Activated T-cell treated with anti-CD3 and anti-CD28 coated beads, Interleukin-2, amount 50 U/mL, for 72 hours (primary cell): Measurements from ENCODE around the gene PSME4. TPM values are rescaled to one million over a fixed set of nuclear protein-coding genes. Genes with fewer than 3 reads are reported as not detected.
"Not testable (repeated sequence)": the region's sequence is repeated elsewhere in the genome, so short reads cannot be mapped to it uniquely, and the experiment has no call there.

Experiments
- ATAC-seq, 2 donors: fragments of 150-1000 bp; cut with Tn5 transposase; replicated peaks in 1 of 2; 2 replicates each; pipeline ENCODE4 v1.10.0; 2021; ENCODE audit warnings: moderate library complexity in 2 of 2, mild to moderate bottlenecking in 1 of 2
- DNase-seq, 2 donors: peaks; one replicate each; pipeline ENCODE4 v3.0.0; 2021 to 2022; ENCODE audit warnings: mixed read lengths in 1 of 2
- H3K27ac Mint-ChIP-seq: one replicate; pipeline ENCODE4 v1.8.0; 2022; ENCODE audit warnings: mild to moderate bottlenecking, moderate library complexity, mixed read lengths
- H3K27me3 Mint-ChIP-seq: one replicate; pipeline ENCODE4 v1.8.0; 2022; ENCODE audit warnings: low read depth, mixed read lengths
- H3K36me3 Mint-ChIP-seq, 2 donors: one replicate each; pipeline ENCODE4 v1.8.0; 2022; ENCODE audit warnings: mixed read lengths in 2 of 2, mild to moderate bottlenecking in 1 of 2; ENCODE audit not compliant: insufficient read depth in 2 of 2
- H3K4me1 Mint-ChIP-seq: one replicate; pipeline ENCODE4 v1.8.0; 2022; ENCODE audit warnings: low read depth, mixed read lengths
- H3K4me3 Mint-ChIP-seq, 2 donors: one replicate each; pipeline ENCODE4 v1.8.0; 2022; ENCODE audit warnings: mild to moderate bottlenecking in 2 of 2, mixed read lengths in 2 of 2, moderate library complexity in 2 of 2
- H3K9me3 Mint-ChIP-seq, 2 donors: one replicate each; pipeline ENCODE4 v1.8.0; 2022; ENCODE audit warnings: mixed read lengths in 2 of 2
- total RNA-seq, 2 donors: library from RNA; stranded (reverse); gene quantifications; one replicate each; pipeline ENCODE4 v1.2.3, GENCODE V29; 2022

The PSME4 gene
- total RNA-seq, 2 donors from 2014 or later, result 36.9 to 39.5 TPM

DNA sequence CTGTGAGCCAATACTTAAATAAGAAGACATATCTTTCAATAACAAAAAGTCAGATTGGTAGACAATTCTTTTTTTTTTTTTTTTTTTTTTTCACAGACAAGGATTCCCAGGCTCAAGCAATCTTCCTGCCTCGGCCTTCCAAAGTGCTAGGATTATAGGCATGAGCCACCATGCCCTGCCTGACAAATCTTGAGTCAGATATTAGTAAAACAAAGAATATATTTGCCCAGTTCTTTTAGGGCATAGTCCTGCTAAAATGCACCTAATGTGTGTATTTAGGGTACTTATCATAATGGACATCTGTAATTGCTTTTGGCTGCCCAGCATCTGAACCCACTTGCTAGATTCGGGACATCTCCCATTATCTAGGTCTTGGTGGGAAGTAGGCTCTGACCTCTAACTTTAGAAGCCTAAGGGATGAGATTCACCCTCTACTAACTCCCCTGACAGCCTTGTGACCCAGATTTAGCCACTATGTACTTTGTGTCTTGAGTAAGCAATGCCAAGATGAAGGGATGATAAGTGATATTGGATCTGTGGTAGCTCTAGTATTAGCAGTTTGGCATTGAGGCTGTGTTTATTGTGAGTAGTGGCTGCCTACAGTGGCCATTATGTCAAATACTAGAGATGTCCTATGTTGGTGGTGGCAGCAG is 18.5 kb upstream of the PSME4 start:
- peaks cover 30% of the 10 kb centered on the region for H3K4me1 Mint-ChIP-seq
- H3K4me3 Mint-ChIP-seq, result no peak overlapping the region
- H3K9me3 Mint-ChIP-seq, result no peaks in the 10 kb centered on the region
- ATAC-seq, result no peak
- H3K27ac Mint-ChIP-seq, result no peak overlapping the region
- no peaks in the 10 kb centered on the region for H3K27me3 Mint-ChIP-seq
- H3K36me3 Mint-ChIP-seq, result peaks cover 2 to 4% of the 10 kb centered on the region in 2 donors
- no peak for DNase-seq

DNA sequence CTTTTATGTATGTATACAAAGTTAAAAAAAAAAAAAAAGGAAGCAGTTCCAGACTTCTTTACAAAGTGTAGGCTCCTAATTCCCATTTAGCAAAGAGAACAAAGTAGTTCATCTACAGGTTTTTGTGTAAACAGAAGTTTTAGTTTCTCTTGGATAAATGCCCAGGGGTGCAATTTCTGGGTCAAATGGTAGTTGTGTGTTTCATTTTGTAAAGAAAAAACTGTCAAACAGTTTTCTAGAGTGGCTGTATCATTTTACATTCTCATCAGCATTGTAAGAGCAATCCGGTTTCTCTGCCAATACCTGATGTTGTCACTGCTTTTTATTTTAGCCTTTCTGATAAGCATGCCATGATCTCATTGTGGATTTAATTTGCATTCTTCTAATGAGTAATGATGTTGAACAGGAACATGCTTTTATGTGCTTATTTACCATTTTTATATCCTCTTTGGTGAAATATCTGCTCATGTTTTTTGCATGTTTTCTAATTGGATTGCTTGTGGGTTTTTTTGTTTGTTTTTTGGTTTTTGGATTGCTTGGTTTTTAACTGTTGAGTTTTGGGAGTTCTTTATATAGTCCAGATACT is 16.6 kb upstream of the PSME4 start:
- no peaks in the 10 kb centered on the region for H3K27me3 Mint-ChIP-seq
- H3K4me3 Mint-ChIP-seq, result no peak overlapping the region
- peak overlapping the region; percentile 9 for H3K27ac Mint-ChIP-seq
- no peak for DNase-seq
- ATAC-seq, result peak in 1 of 2 donors; percentile 48
- H3K4me1 Mint-ChIP-seq, result peaks cover 13% of the 10 kb centered on the region
- H3K36me3 Mint-ChIP-seq, result peaks cover 2% of the 10 kb centered on the region in 2 donors
- no peaks in the 10 kb centered on the region for H3K9me3 Mint-ChIP-seq

- ATAC-seq (no peak), DNase-seq (no peak)
- peaks cover 14% of the 10 kb centered on the region for H3K4me1 Mint-ChIP-seq
- peaks cover 0 to 2% of the 10 kb centered on the region in 2 donors for H3K36me3 Mint-ChIP-seq
- no peaks in the 10 kb centered on the region for H3K9me3 Mint-ChIP-seq
- no peaks in the 10 kb centered on the region for H3K27me3 Mint-ChIP-seq
- peak overlapping the region; percentile 19 for H3K27ac Mint-ChIP-seq
- no peak overlapping the region for H3K4me3 Mint-ChIP-seq
Observed at GRCh38 chr2:53985646-53986045, 14.9 kb upstream of the PSME4 start.

DNA sequence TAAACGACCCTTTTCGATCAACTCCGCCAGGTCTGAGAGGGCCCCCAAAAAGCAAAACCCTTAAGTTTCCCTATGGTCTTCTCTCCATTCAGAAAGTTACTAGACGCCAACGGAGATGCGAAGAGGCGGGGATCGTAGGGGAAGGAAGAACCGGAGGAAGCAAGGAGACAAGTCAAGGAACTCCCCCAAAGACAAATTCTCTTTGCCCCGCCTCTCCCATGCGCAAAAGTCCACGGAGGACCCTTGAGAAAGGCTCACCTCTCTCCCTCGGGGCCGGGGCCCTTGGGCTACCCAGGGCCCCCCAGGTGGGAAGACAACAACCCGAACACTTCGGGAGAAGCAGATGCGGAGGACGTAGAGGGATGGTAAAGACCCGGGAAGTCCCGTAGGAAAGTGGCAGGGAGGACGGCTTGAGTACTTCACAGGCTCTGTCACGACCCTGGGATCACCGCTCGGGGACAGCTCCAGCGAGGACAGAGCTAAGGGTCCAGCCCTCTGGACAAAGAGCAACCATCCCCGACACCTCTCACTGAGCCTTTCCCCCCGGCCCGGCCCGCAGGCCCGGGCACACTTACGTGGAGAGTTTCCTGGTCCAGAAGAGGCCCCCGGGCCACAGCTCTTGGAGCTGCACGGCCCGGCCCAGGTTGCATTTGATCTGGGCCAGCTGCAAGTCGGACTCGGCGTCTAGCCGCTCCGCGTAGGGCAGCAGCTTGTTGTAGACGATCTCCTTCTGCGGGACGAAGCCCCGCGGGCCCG is 647 bp downstream of the PSME4 start:
- Mint-ChIP-seq H3K27ac (peak overlapping the region; percentile 87), H3K27me3 (no peaks in the 10 kb centered on the region), H3K4me3 (peak overlapping the region; percentile 94 to 96), H3K36me3 (peaks cover 4 to 15% of the 10 kb centered on the region in 2 donors), H3K9me3 (no peaks in the 10 kb centered on the region), H3K4me1 (peaks cover 56% of the 10 kb centered on the region)
- ATAC-seq (peak; percentile 33 to 42), DNase-seq (peak; percentile 29 to 40)

GRCh38 chr2:53969285-53969967 is 1.4 kb downstream of the PSME4 start:
- H3K4me3 Mint-ChIP-seq, result peak overlapping the region; percentile 94 to 96
- peak overlapping the region; percentile 87 for H3K27ac Mint-ChIP-seq
- peaks cover 63% of the 10 kb centered on the region for H3K4me1 Mint-ChIP-seq
- DNase-seq (peak; percentile 20 to 28), ATAC-seq (peak; percentile 47)
- H3K36me3 Mint-ChIP-seq, result peaks cover 2 to 12% of the 10 kb centered on the region in 2 donors
- H3K27me3 Mint-ChIP-seq, result no peaks in the 10 kb centered on the region
- H3K9me3 Mint-ChIP-seq, result no peaks in the 10 kb centered on the region

GRCh38 chr2:53964987-53965687 is 5.7 kb downstream of the PSME4 start:
- Mint-ChIP-seq H3K36me3 (peaks cover 0 to 8% of the 10 kb centered on the region in 2 donors), H3K27ac (no peak overlapping the region), H3K27me3 (no peaks in the 10 kb centered on the region), H3K4me1 (peaks cover 85% of the 10 kb centered on the region), H3K9me3 (peaks cover 0 to 2% of the 10 kb centered on the region in 2 donors), H3K4me3 (peak overlapping the region in 1 of 2 donors; percentile 18)
- DNase-seq, result no peak
- no peak for ATAC-seq

DNA sequence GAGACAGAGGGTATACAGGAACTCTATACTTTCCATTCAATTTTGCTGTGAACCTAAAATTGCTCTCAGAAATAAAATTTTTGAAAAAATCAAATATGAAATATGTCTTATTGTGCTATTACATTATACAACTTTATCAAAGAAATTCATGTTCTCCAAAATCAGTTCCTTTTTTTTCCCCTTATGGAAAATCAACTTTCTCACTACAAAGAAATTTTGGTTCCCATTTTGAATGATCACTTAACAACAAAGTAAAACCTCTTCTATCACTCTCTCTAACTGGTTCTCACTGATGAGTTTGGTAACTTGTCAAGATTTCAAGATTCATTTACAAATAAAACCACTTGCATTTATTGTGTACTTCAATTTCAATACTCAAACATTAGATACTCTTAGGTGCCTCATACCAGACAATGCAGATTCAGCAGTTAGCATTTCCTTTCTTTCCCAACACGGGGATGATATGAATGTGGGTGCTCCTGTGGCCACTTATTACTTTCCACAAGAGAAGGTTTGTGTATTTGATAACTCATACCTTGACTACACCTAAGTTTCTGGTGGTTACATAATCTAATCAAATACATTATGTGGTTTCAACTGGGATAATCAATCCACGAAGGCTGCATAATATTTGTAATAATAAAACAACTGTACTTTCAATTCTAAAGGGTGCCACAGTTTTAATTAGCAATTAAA is 6.4 kb downstream of the PSME4 start:
- Mint-ChIP-seq H3K9me3 (peaks cover 0 to 2% of the 10 kb centered on the region in 2 donors), H3K4me3 (peak overlapping the region in 1 of 2 donors; percentile 64), H3K4me1 (peaks cover 86% of the 10 kb centered on the region), H3K36me3 (peaks cover 0 to 5% of the 10 kb centered on the region in 2 donors), H3K27me3 (no peaks in the 10 kb centered on the region), H3K27ac (peak overlapping the region; percentile 63)
- DNase-seq (peak in 1 of 2 donors; percentile 12), ATAC-seq (peak; percentile 33 to 61)

- not testable (repeated sequence) for H3K36me3 Mint-ChIP-seq, H3K4me3 Mint-ChIP-seq, H3K27me3 Mint-ChIP-seq, H3K9me3 Mint-ChIP-seq, DNase-seq, ATAC-seq, H3K27ac Mint-ChIP-seq
- peaks cover 67% of the 10 kb centered on the region for H3K4me1 Mint-ChIP-seq
Observed at GRCh38 chr2:53961478-53962216, 9.1 kb downstream of the PSME4 start.

DNA sequence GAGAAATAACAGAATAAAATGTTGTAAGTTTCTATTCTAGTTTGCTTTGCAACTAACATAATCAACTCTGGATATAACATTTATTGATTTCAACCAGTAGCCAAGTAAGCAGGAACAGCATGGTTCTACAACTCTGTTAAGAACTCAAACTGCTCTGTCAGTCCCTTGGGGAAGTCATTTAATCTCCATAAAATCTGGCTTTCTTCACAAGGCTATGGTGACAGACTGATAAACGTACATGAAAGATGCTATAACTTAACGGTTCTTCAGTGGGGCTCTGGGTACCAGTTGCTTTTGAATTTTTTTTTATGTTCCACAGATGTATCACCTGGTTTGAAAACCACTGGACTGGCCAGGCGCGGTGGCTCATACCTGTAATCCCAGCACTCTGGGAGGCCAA is 10.3 kb downstream of the PSME4 start:
- Mint-ChIP-seq H3K4me1 (peaks cover 61% of the 10 kb centered on the region), H3K9me3 (peaks cover 0 to 2% of the 10 kb centered on the region in 2 donors), H3K36me3 (peaks cover 0 to 3% of the 10 kb centered on the region in 2 donors), H3K27ac (no peak overlapping the region), H3K27me3 (no peaks in the 10 kb centered on the region), H3K4me3 (no peak overlapping the region)
- ATAC-seq (no peak), DNase-seq (no peak)

DNA sequence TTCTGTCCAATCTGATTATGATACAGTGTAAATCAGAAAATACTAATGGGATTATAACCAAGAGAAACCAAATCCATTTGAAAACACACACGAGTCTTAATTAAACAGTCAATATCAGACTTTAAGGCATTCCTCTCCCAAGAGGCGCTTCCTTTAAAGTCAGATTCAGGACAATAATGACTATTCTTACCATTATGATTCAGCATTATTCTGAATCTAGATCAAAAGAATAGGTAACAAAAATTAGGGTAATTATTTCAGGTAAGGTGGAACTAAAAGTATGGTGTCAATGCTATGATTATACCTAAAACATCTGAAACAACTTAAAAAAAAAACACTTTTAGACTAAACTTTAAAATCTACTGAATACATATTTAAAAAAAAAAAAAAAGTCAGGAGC is 12.3 kb downstream of the PSME4 start:
- Mint-ChIP-seq H3K4me1 (peaks cover 44% of the 10 kb centered on the region), H3K36me3 (peaks cover 0 to 3% of the 10 kb centered on the region in 2 donors), H3K27me3 (no peaks in the 10 kb centered on the region), H3K9me3 (peaks cover 0 to 2% of the 10 kb centered on the region in 2 donors), H3K4me3 (no peak overlapping the region), H3K27ac (no peak overlapping the region)
- ATAC-seq (no peak), DNase-seq (no peak)

DNA sequence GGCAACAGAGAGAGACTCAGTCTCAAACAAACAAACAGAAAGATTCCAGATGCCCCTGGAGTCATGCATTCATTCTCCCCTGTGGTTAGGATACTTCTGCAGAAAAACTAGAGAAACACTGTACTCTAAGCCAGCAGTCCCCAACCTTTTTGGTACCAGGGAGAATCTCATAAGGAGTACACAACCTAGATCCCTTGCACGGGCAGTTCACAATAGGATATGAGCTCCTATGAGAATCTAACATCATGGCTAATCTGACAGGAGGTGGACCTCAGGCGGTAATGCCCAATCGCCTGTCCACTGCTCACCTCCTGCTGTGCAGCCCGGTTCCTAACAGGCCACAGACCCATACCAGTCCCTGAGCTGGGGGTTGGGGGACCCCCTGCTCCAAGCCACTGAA is 18.3 kb downstream of the PSME4 start:
- ATAC-seq, result no peak
- Mint-ChIP-seq H3K36me3 (peaks cover 0 to 3% of the 10 kb centered on the region in 2 donors), H3K4me3 (no peak overlapping the region), H3K9me3 (no peaks in the 10 kb centered on the region), H3K4me1 (peaks cover 18% of the 10 kb centered on the region), H3K27me3 (no peaks in the 10 kb centered on the region), H3K27ac (no peak overlapping the region)
- DNase-seq, result no peak
